Glutamatergic neuron (in vitro differentiated cells): Measurements from ENCODE around the gene SRGAP1. TPM values are rescaled to one million over a fixed set of nuclear protein-coding genes. Genes with fewer than 3 reads are reported as not detected.

ENCODE experiments used
- DNase-seq: peaks from one replicate; pipeline ENCODE4 v3.0.0; 2022
- H3K27ac Mint-ChIP-seq: one replicate; pipeline ENCODE4 v1.8.0; 2020; ENCODE audit warnings: mild to moderate bottlenecking, mixed read lengths, inconsistent platforms; ENCODE audit not compliant: unreplicated experiment
- H3K27me3 Mint-ChIP-seq: one replicate; pipeline ENCODE4 v1.8.0; 2020; ENCODE audit warnings: mild to moderate bottlenecking, moderate library complexity, mixed read lengths, inconsistent platforms; ENCODE audit not compliant: unreplicated experiment
- H3K36me3 Mint-ChIP-seq: one replicate; pipeline ENCODE4 v1.8.0; 2020; ENCODE audit warnings: mild to moderate bottlenecking, mixed read lengths, inconsistent platforms; ENCODE audit not compliant: unreplicated experiment
- H3K4me1 Mint-ChIP-seq: one replicate; pipeline ENCODE4 v1.8.0; 2020; ENCODE audit warnings: mild to moderate bottlenecking, low read depth, mixed read lengths, inconsistent platforms; ENCODE audit not compliant: unreplicated experiment
- H3K4me3 Mint-ChIP-seq: one replicate; pipeline ENCODE4 v1.8.0; 2020; ENCODE audit warnings: mild to moderate bottlenecking, mixed read lengths, inconsistent platforms; ENCODE audit not compliant: unreplicated experiment
- H3K9me3 Mint-ChIP-seq: one replicate; pipeline ENCODE4 v1.8.0; 2020; ENCODE audit warnings: mild to moderate bottlenecking, moderate library complexity, mixed read lengths, inconsistent platforms; ENCODE audit not compliant: unreplicated experiment
- total RNA-seq: library from RNA; stranded (reverse); fragmentation: NEBNext Ultra II Directional; extraction: Animal tissue kit (Norgen Biotek cat#: 25700); gene quantifications from one replicate; pipeline ENCODE4 v1.2.1, GENCODE V29; 2021; ENCODE audit not compliant: unreplicated experiment
- TF ChIP-seq, protein P1 (sequence below): fragments of 200-600 bp; sonication (generic); IDR thresholded peaks from one replicate; pipeline ENCODE4 v1.5.0; 2021; ENCODE audit not compliant: partially characterized antibody, unreplicated experiment

Gene SRGAP1
- total RNA-seq, 1 donor from 2014 or later: 52.0 TPM

DNA sequence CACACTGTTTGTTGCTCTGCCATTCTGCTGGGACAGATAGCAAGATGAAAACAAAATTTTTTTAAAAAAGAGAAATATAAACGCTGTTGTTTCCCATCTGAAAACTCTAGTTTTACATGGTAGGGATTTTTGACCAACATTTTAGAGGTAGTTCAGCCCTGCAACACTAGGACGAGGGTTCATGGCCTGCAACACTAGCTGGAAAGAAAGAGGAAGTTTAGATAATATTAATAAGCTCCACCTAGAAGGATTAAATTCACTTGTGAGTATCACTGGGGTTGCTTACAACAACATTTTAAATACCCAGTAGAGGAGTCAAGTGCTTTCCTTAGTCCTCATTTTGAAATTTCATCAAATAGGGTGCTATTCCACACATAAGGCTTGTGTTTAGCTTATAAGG, 68.2 kb downstream of the SRGAP1 start:
- TF ChIP-seq, protein P1, sequence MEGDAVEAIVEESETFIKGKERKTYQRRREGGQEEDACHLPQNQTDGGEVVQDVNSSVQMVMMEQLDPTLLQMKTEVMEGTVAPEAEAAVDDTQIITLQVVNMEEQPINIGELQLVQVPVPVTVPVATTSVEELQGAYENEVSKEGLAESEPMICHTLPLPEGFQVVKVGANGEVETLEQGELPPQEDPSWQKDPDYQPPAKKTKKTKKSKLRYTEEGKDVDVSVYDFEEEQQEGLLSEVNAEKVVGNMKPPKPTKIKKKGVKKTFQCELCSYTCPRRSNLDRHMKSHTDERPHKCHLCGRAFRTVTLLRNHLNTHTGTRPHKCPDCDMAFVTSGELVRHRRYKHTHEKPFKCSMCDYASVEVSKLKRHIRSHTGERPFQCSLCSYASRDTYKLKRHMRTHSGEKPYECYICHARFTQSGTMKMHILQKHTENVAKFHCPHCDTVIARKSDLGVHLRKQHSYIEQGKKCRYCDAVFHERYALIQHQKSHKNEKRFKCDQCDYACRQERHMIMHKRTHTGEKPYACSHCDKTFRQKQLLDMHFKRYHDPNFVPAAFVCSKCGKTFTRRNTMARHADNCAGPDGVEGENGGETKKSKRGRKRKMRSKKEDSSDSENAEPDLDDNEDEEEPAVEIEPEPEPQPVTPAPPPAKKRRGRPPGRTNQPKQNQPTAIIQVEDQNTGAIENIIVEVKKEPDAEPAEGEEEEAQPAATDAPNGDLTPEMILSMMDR: no peak
- H3K27me3 Mint-ChIP-seq: no peaks in the 10 kb centered on the region
- H3K27ac Mint-ChIP-seq: no peak overlapping the region
- peaks cover 39% of the 10 kb centered on the region for H3K4me1 Mint-ChIP-seq
- H3K4me3 Mint-ChIP-seq: no peak overlapping the region
- H3K9me3 Mint-ChIP-seq: no peaks in the 10 kb centered on the region
- no peaks in the 10 kb centered on the region for H3K36me3 Mint-ChIP-seq
- no peak for DNase-seq

DNA sequence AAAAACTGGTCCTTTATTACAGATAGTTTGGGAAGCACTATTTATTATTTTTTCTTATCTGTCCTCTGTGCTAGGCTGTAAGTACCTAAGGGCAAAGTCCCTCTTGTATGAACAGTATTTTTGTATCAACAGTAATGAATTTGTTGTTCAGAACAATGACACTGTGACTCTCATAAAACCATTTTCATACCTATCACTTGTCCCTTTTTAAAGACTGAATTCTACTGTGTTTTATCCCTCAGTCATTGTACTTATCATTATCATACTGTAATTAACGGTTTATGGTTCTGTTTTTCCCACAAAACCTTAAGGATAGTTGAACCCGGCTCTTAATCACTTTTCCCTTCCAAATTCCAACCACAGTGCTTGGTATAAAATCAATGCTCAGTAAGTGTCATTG, 69.4 kb downstream of the SRGAP1 start:
- H3K4me1 Mint-ChIP-seq: peaks cover 48% of the 10 kb centered on the region
- TF ChIP-seq, protein P1: no peak
- peak overlapping the region; percentile 8 for H3K4me3 Mint-ChIP-seq
- H3K27me3 Mint-ChIP-seq: peaks cover 2% of the 10 kb centered on the region
- H3K36me3 Mint-ChIP-seq: no peaks in the 10 kb centered on the region
- no peak for DNase-seq
- no peaks in the 10 kb centered on the region for H3K9me3 Mint-ChIP-seq
- no peak overlapping the region for H3K27ac Mint-ChIP-seq

DNA sequence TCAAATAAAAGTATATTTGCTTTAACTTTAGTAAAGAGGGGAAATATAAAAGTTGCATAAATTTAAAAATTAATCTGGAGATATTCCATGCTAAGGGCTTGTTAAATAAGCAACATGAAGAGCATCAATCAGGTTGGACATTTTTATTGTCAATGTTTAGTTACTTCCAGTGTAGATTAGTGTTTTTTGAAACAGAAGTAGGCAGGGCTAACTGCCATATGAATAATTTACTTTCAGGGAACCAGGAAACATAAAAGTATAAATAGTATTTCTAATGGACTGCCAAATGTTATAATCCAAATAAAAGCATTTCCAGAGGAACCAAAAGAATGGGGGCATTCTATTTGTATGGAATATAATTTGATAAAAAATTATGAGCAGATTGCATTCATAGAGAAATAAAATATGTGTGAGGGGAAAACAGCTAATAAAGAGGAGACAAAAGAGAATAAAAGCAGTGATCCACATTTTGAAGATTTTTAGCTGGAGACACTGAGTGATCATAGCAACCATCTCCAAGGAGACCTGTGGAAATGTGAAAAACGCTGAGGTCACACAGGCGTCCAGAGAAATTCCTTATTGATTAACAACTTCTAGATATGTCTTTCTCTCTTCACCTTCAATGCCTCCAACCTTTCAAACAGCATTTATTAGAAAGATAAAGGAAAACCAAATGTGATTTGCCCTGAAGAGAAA, 70.8 kb downstream of the SRGAP1 start:
- no peak overlapping the region for H3K4me3 Mint-ChIP-seq
- peaks cover 2% of the 10 kb centered on the region for H3K36me3 Mint-ChIP-seq
- no peak overlapping the region for H3K27ac Mint-ChIP-seq
- DNase-seq: no peak
- H3K9me3 Mint-ChIP-seq: peaks cover 2% of the 10 kb centered on the region
- peaks cover 2% of the 10 kb centered on the region for H3K27me3 Mint-ChIP-seq
- TF ChIP-seq, protein P1: no peak
- peaks cover 37% of the 10 kb centered on the region for H3K4me1 Mint-ChIP-seq

DNA sequence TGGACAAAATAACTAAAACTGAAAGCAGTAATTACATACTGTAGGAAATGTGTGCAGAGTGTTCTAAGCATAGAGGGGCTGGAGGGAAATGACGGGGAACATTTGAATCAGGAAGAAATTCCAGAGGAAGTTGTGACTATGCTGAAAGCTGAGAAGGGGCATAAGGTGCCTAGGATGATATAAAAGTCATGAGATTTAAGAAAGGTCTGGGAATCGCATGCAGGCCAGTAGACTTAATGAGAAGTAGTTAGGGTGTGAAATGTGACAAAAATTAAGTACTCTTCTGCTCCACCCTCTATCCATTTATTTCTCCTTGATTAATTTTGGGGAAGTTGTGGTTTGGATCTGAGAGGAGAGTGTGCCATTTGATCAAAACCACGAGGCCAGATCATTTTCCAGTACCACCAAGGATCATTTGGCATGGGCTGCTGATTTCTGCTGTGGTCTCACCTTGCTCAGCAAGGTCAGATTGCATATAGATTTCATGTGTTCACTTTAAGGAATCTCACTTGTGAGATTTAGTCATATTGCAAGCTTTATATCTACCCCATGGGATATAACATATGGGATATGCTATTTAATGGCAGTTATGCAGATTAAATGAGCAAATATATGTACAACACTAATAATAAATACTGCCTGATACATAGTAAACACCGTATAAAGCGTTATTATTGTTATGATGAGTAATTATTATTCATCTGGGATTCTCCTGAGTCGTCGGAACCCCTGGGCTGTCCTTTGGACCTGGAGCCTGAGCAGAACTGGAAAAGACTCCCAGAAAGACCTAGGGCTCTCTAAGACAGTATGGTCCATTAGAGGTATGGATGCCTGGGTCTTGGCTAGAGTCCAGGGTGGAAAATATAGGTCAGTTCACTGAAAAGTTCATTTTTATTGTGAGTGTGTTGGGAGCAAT, 72.3 kb downstream of the SRGAP1 start:
- H3K27ac Mint-ChIP-seq: no peak overlapping the region

More for the DNA sequence above, 72.3 kb downstream of the SRGAP1 start:
- DNase-seq: no peak
- peaks cover 2% of the 10 kb centered on the region for H3K9me3 Mint-ChIP-seq
- peaks cover 6% of the 10 kb centered on the region for H3K36me3 Mint-ChIP-seq
- peaks cover 2% of the 10 kb centered on the region for H3K27me3 Mint-ChIP-seq
- TF ChIP-seq, protein P1: no peak
- H3K4me1 Mint-ChIP-seq: peaks cover 26% of the 10 kb centered on the region
- no peak overlapping the region for H3K4me3 Mint-ChIP-seq
